Activated CD8-positive, alpha-beta memory T cell treated with anti-CD3 and anti-CD28 coated beads, Interleukin-2, amount 50 U/mL, for 24 hours (primary cell): ENCODE measurements around the gene IL17RB.

Experiments used
- DNase-seq: peaks from one replicate; pipeline ENCODE4 v3.0.0-alpha.2; 2020; ENCODE audit errors: extremely low read depth

Gene IL17RB

DNA sequence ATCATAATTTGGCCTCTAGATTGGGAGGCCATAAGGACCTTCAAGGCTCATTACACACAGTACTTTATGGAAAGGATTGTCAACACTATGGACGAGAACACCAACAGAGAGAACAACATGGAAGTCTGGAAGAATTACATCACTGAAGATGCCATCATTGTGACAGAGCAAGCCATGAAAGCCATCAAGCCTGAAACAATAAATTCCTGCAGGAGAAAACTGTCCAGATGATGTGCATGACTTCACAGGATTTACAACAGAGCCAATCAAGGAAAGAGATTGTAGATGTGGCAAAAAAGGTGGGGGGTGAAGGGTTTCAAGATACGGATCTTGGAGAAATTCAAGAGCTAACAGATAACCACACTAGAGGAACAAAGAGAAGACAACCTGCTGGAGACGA, 15.9 kb downstream of the IL17RB start:
- DNase-seq, result no peak

DNA sequence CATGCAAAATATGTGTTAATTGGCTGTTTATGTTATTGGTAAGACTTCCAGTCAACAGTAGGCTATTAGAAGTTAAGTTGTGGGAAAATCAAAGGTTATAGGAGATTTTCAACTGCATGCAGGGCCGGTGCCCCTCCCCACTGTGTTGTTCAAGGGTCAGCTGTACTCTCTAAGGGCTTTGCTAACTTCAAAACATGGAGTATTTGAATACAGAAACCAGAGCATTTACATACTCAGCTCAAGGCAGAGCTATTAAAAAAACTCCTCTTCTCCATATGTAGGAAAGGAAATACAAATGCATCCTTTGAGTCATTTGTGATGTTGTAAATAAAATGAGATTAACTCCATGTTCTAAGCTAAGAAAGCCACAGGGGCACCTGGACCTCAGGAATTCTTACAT, 16.8 kb downstream of the IL17RB start:
- DNase-seq, result no peak

DNA sequence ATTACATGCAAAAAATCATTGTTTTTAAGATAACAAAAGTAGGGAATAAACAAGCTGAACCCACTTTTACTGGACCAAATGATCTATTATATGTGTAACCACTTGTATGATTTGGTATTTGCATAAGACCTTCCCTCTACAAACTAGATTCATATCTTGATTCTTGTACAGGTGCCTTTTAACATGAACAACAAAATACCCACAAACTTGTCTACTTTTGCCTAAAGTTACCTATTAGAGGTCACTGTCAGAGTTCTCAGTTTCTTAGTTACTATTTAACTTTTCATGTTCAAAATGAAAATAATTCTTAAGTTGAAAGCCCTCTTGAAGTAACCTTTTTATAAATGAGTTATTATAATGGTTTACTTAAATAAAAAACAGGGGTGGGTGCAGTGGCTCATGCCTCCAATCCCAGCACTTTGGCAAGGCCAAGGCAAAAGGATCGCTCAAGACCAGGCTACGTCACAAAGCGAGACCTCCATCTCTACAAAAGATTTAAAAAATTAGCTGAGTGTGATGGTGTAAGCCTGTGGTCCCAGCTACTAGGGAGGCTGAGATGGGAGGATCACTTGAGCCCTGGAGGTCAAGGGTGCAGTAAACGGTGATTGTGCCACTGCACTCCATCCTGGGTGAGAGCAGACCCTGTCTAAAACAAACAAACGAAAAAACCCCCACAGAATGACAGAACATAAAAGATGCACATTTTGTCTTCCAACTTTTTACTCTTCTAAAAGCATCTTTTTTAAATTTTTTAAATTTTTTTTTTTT, 19.5 kb downstream of the IL17RB start:
- no peak for DNase-seq

DNA sequence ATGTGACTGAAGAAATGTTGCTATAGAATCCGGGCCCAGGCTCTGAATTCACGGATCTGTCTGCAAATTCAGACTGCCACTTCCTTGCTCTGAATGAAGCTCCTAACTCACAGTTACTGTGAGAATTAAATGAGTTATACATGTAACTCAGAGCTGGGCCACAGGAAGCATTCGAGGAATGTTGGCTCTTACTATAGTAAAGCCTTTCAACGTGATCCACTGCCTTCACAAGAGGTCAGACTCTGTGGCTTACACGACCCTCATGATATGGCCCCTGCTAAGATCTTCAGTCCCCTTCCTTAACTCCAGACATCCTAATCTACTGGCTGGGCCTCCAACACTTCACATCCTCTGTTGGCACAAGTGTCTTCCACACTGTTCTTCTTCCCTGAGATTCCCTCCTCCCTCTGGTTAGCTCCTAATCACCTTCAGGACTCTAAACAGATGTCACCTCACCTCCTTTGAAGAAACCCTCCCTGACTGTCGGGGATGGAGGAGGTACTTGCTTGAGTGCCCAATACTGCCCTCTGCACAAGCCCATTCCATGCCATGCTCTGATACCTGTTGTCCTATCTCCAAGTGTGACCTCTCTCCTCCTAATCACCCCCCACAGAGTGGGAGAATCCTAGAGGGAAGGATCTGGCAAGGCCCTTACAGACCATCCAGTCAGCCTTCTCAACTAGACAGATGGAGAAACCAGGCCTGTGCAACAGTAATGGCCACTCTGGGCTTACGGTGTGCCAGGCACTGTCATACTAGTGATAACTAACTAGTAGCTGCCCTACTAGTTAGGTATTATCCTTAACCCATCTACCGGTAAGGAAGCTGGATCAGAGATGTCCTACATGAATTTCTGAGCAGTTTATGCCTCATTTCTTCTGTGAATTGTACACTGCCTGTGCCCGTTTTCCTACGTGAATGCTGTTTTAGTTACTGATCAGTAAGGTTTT, 34.3 kb downstream of the IL17RB start:
- no peak for DNase-seq

DNA sequence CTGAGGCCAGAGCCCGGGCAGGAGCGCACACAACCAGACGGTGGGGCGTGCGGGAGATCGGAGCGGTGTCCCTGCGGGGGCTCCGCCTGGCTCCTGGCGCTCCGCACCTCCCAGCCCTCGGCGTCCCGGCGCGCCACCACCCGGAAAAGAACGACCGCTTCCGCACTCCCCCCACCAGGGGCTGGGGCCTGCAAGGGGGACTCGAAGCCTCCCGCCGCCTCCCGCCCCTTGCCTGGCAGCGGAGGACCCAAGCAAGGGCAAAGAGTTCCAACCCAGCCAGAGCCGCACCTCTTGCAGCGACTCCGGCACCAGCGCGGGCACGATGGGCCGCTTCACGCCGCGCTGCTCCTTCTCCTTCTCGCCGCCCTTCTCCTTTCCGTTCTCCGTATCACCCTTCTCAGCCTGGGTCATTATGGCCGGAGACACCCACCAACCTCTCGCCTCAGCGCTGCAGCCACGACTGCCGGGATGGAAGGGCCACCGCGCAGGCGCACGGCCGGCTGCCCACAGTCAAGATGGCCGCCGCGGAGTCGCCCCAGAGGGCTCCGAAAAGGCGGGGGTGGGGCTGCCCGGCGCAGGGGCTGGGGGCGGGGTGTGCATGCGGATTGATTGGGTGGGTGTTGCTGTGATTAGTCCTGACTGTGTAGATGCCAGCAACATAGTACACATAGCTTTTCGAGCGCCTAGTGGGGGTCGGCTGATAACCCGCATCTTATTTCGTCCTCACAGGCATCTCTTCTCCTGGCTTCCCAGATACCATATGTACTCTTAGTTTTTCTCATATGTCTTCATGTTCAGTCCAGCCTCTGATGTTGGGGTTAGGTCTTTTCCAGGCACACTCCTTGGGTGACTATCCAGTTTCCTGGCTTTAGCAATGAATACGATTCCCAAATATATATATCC, 35.6 kb downstream of the IL17RB start, which contains the start of gene ACTR8:
Gene ACTR8, minus strand, starts transcription at position 462 of the 903 bp plus-strand sequence. Its CDS starts 51 bp downstream, at position 411.
- peak; percentile 66 for DNase-seq

DNA sequence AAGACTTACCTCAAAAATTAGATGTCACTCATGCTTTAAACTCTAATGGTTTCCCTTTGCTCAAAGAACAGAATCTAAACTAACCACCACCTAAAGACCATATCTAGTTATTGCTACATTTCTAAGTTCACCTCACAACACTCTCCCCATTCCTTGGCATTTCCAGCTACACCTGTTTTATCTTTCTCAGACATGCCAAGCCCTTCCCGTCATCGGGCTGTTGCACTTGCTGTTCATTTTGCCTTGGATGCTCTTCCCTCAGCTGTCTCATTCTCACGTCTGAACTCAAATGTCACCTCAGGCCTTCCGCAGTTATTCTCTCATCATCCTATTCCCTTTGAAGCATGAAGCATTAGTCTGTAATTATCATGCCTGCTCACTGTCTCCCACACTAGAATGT, 36.6 kb downstream of the IL17RB start:
- DNase-seq, result no peak

DNA sequence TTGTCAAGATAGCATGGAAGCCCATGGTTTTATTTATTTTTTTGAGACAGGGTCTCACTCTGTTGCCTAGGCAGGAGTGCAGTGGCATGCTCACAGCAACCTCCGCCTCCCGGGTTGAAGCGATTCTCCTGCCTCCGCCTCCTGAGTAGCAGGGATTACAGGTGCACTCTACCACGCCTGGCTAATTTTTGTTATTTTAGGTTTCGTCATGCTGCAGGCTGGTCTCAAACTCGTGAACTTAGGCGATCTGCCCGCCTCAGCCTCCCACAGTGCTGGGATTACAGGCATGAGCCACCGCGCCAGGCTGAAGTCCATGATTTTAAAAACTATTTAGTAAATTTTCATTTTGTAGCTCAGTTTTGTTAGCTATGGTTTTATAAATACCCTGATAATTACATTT, 38.3 kb downstream of the IL17RB start:
- no peak for DNase-seq

DNA sequence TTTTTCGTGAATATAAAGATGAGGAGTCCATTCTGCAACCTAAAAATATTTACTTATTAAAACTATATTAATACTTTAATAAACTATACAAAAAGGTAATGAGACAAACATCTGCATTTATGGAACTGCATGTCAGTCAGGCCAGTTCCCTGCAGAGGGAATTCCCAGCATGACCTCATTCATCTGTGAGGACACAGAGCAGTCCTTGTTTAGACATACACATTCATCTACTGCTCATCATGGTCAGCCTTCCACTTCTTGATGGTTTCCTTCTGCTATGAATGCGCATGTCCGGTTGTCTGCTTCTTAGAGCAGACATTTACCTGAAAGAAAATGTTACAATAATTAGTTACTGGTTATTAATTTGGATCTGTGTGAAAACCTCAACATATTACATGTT, 38.9 kb downstream of the IL17RB start:
- DNase-seq, result no peak

DNA sequence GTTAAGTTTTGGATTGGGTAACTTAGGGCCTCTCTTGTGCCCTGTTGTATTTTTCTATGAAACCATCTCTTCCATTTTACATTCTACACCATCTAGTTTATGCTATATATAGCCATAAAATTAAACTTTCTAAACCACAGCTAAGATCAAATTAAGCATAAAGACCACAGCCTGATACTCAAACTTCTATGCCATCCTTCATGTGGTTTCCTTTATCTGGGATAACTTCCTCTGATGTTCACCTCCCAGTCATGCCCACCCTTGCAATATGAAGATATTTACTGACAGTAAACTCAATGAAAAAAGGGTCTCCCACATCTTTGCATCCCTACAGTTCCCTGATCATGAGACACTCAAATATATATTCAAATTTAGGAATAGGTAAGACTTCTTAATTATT, 41.1 kb downstream of the IL17RB start:
- DNase-seq, result no peak

DNA sequence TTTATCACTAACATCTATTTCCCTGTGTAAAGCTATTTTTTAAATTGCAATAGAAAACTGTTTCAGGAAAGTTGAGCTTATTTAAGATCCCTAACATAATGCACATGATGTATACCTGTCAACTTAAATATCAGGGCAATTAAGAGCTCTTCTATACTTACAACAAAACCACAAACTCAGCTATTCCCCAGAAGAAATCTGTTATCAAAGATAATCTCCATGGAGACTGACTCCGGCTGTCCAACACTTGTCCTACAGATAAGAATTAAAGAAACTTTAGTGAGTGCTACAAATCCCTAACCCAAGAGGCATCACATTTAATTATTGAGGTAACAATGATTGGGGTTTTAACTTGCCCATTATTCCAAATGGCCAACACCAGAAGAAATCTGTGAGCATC, 41.9 kb downstream of the IL17RB start:
- DNase-seq, result no peak

DNA sequence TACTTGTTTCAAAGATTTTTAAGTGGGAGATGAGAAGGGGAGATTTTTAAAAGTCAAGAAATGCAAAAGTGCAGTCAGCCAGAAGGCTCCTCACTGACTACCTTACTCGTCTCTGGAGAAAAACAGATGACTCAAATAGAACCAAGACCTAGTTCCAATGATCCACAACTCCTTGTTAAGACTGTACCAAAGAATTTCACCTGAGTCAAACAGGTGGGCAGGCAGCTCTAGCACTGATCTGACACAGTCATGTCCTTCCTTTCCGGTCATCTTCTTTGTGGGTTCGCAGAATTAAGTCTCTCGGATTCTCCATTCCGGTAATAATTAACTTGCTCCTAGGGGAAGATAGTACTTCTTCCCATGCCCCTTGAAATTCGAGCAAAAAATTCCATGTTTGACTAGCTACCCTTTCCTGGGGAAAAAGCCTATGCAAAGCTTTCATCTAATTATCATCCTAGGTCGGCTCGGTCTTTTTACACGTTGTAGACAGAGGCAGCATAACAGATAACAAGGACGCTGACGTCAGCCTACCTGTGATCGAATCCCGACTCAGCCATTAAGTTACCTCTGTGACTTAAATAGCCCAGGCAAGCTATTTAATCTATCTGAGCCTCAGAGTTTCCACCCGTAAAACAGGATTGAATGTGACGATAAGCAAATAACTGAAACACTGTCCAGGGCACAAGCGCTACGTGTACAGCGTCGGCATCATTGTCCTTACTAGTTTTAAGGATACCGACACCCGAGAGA, 44.5 kb downstream of the IL17RB start:
- no peak for DNase-seq

DNA sequence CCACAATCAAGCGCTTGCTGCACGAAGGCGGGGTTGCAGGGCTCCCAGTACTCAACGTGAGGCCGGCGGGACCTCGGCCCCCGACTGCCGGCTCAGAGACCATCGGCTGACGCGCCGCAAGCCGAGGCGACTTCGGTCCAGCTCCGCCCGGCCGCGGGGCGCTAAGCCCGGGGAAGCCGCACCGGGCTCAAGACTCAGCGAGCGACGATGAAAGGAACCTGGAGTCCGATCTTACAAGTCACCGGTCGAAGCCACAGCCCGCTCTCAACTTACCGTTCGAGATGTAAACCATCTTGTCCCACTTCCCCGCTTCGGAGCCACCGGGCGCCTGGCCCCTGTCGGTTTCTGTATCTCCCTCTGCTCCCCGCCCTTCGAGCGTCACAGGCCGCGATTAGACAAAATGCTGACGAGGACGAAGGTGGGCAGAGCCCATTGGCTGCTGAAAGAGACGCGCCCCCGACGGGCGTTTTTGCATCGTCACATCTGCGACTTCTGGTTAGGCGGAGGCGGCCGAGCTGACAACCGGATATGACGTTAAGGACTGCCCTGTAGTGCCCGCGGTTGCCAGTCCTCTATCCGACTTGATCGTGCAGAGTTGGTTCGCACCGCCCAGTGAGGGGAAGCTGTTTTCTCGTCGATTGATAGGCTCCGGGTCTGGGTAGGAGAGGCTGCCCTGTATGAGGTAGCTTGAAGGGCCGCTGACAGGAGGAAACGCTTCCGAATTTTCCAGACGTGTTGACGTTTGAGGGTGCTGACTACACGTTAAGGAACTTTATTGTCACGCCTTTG, 45.3 kb downstream of the IL17RB start, which contains the start of gene SELENOK:
Gene SELENOK, minus strand, starts transcription at position 363 of the 789 bp plus-strand sequence.
- peak; percentile 92 for DNase-seq

DNA sequence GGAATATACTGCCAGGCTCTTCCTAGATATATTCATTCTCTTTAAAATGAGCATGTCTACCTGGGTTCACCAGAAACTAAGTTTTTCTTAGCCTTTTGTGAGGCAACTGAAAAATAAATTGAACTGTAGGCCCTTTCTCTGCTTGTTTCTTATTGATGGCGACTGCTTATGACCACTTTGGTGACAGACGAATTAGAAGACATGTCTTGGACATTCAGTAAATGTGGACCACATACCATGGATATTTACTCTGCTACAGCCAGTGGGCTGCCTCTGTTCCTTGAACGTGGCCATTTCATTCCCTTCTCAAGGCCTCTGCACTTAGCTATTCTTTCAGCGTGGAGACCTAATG, 45.9 kb downstream of the IL17RB start:
- no peak for DNase-seq

DNA sequence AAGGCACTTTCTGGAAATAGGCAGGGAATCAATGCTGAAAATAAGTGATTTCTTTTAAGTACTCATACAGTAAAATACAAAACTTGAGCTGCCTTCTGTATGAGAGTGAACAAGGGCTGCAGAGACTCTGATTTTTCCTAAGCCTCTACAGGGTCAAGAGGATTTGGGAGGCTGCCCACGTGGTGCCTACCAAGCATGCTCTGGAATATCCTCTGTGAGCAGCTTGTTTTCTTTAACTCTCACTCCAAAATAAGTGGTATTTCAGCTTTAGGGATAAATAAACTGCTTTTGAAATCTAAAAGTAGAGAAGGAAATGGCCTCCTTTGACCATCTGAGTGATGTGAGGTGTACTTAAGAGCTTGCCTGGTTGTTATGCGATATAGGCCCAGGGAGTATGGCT, 53.4 kb downstream of the IL17RB start:
- no peak for DNase-seq

DNA sequence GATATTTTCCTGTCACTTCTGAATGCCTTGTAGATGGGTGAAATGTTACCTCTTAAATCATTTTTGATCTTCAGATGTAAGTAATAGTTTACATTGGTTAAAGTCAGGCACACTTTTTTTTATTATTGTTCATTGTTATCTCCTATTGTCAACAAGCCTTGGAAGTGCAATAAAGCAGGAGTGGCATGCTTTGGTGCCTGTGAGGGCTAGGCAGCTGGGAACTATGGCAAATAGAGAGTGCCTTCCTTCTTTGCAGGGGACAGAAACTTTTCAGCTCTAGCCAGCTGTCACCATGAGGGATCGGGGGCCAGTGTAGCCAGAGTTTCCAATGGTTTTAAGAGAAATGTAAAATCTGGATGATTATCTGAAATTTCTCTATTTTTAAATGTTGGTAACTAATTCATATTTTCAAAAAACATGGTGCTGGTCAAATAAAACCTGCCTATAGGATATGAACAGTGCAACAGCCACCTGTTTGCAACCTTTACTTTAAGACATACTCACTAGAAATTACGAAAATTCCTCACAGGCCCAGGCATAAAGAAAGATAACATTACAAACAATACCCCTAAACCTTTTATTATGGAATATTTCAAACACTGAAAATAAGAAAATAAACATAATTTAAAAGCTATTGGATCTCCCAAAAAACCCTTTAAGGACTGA, 54.4 kb downstream of the IL17RB start:
- no peak for DNase-seq

DNA sequence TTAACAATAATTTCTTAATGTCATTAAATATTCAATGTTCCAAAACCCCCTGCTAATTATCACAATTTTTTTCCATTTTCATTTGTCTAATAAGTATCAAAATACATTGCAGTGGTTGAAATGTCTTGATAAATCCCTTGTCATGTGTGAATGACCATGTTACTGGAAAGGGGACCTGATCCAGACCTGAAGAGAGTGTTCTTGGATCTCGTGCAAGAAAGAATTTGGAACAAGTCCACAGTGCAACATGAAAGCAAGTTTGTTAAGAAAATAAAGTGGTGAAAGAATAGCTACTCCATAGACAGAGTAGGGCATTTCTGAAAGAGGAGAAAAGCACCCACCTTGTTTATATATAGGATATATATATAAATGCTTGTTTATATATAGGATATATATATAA, 55.7 kb downstream of the IL17RB start:
- no peak for DNase-seq

DNA sequence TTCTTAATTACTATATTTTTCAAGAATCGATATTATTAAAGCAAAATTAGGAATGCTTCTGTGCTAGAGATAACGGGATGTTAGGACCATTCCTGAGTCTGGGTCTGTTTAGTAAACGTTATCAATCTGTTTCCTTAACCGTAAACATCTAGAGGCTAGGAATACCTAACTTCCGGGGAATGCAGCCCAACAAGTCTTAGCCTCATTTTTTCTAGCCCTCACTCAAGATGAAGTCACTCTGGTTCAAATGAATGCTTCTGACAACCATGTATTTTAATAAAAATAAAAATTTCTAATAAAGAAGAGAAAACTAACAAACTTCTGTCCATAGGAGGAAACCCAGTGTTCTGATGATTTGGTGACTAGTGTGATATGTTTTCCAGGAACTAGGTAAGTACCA, 56.3 kb downstream of the IL17RB start:
- DNase-seq, result no peak

DNA sequence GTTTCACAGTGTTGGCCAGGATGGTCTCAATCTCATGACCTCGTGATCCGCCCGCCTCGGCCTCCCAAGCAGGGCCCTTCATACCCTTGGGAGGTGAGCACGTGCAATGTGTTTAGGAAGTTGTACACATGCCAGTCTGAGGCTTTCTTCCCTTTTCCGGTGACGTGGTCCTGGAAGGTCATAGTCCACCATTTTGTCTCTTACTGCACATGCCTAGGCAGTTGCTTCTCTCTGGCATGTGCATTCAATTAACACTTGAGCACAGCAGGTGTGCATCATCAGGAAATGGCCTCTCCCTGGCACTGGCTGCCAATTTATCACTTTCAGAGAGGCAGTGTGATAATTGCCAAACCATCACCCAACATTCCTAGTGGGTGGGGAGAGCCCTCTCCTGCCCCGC, 67.0 kb downstream of the IL17RB start:
- DNase-seq, result no peak
